HUES64 (cell line): Measurements from ENCODE around the gene ZMYND11.

Source experiments
- H3K27ac ChIP-seq: 2 replicates; pipeline ENCODE4 v1.7.0; 2013; ENCODE audit warnings: low read depth, low read length, inconsistent platforms
- H3K27me3 ChIP-seq: 2 replicates; pipeline ENCODE4 v1.6.1; 2013; ENCODE audit warnings: mild to moderate bottlenecking, low read length; ENCODE audit not compliant: insufficient read depth
- H3K36me3 ChIP-seq: 2 replicates; pipeline ENCODE4 v1.6.1; 2013; ENCODE audit warnings: mild to moderate bottlenecking, low read length; ENCODE audit not compliant: insufficient read depth
- H3K4me1 ChIP-seq: 2 replicates; pipeline ENCODE4 v1.6.1; 2013; ENCODE audit warnings: mild to moderate bottlenecking, low read length, moderate library complexity; ENCODE audit not compliant: insufficient read depth
- H3K4me3 ChIP-seq: 2 replicates; pipeline ENCODE4 v1.5.1; 2013; ENCODE audit warnings: mild to moderate bottlenecking, low read length, moderate library complexity
- H3K9ac ChIP-seq: 2 replicates; pipeline ENCODE4 v1.6.1; 2013; ENCODE audit warnings: mild to moderate bottlenecking, low read depth, low read length
- H3K9me3 ChIP-seq: 2 replicates; pipeline ENCODE4 v1.6.1; 2013; ENCODE audit warnings: low read depth, low read length; ENCODE audit not compliant: insufficient read depth
- WGBS: fragments of 150-250, 120-280 bp; methylation state at CpG from one replicate; pipeline ENCODE4 v1.1.7; 2013; ENCODE audit warnings: missing lambda C conversion rate; 5-methylcytosine and 5-hydroxymethylcytosine counted together

ZMYND11 gene

DNA sequence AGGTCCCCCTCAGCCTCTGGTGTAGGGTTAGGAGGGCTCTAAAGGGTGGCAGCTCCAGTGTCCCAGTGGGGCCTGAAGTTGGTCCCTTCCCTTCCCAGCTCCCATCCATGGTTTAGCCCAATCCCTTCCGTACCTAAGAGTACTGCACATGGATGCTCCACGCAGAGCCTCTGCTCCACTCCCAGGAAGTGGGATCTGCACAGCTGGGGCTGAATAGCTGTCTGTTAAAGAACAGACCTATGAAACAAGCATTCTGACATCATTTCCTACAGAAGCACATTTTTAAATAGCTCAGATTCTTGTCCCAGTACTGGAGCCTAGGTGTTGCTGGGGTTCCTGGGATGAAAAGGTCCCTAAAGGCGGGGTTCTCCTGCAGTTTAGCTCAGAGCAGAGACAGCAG lies 135.9 kb downstream of the ZMYND11 start:
- no peaks in the 10 kb centered on the region for H3K27me3 ChIP-seq
- H3K4me1 ChIP-seq: peaks cover 8% of the 10 kb centered on the region
- no peaks in the 10 kb centered on the region for H3K9me3 ChIP-seq
- no peak overlapping the region for H3K4me3 ChIP-seq
- no peak overlapping the region for H3K9ac ChIP-seq
- no peaks in the 10 kb centered on the region for H3K36me3 ChIP-seq
- WGBS: 79% methylated on average over 3 of the region's 3 CpGs
- H3K27ac ChIP-seq: no peak overlapping the region

DNA sequence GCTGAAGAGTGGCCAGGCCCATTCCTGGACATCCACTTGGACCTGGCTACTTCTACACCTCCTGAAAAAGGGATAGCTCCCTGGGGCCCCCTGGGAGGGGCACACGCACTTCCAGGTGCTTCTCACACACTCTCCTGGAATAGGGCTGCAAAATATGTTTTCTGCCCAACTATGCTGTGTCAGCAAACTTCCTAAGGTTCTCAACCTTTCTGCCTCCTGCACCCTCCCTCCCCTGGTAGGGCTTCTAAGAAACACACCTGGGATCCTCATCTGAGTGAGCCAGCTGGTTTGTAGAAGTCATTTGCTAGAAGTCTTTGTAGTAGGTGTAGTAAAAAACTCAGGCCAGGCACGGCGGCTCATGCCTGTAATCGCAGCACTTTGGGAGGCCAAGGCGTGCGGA lies 136.5 kb downstream of the ZMYND11 start:
- no peaks in the 10 kb centered on the region for H3K9me3 ChIP-seq
- 96% methylated on average over 6 of the region's 6 CpGs for WGBS

DNA sequence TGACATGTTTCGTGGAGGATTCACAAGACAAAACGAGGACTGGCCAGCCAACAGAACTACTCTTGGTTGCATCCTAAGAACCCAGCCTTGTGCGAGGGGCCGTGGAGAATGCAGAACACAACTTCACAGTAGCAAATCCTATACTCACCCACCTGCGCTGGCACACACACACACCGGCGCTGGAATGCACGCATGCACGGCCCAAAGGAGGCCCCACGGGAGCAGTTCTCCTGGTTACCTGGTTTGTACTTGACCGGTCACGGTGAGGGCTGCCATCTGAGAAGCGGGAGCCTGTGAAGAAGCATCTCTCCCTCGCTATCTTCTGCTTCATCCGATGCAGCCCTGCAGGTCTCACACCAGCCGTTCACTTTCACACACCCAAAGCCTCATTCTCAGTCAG lies 137.8 kb downstream of the ZMYND11 start:
- 97% methylated on average over 16 of the region's 16 CpGs for WGBS
- H3K4me1 ChIP-seq: peaks cover 8% of the 10 kb centered on the region
- H3K36me3 ChIP-seq: no peaks in the 10 kb centered on the region
- H3K27me3 ChIP-seq: no peaks in the 10 kb centered on the region
- no peaks in the 10 kb centered on the region for H3K9me3 ChIP-seq
- H3K9ac ChIP-seq: no peak overlapping the region
- no peak overlapping the region for H3K27ac ChIP-seq
- H3K4me3 ChIP-seq: no peak overlapping the region

More for the DNA sequence above, 136.5 kb downstream of the ZMYND11 start:
- H3K4me3 ChIP-seq: no peak overlapping the region
- H3K27me3 ChIP-seq: no peaks in the 10 kb centered on the region
- no peak overlapping the region for H3K27ac ChIP-seq
- H3K36me3 ChIP-seq: no peaks in the 10 kb centered on the region
- H3K9ac ChIP-seq: no peak overlapping the region
- H3K4me1 ChIP-seq: peaks cover 8% of the 10 kb centered on the region

DNA sequence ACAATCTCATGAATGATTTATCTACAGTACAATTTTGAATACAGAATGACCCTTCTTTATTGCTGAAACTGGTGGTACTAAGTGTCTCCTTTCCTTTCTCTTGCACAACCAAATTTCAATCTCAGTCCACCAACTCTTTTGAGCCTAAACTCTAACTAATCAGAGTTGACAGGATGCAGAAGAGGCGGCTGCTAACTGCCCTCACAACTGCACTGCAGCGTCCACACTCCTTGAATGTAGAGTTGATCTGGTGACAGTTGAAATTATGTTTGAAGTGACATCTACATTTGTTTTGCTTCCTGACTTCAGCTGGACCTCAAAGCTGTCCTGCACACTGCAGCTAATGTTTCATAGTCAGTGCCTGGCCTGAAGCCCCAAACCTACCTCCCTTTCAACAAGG lies 139.6 kb downstream of the ZMYND11 start:
- H3K9me3 ChIP-seq: no peaks in the 10 kb centered on the region
- no peaks in the 10 kb centered on the region for H3K27me3 ChIP-seq
- no peaks in the 10 kb centered on the region for H3K4me1 ChIP-seq
- H3K27ac ChIP-seq: no peak overlapping the region
- 100% methylated on average over 2 of the region's 2 CpGs for WGBS
- H3K36me3 ChIP-seq: no peaks in the 10 kb centered on the region
- no peak overlapping the region for H3K9ac ChIP-seq
- H3K4me3 ChIP-seq: no peak overlapping the region

DNA sequence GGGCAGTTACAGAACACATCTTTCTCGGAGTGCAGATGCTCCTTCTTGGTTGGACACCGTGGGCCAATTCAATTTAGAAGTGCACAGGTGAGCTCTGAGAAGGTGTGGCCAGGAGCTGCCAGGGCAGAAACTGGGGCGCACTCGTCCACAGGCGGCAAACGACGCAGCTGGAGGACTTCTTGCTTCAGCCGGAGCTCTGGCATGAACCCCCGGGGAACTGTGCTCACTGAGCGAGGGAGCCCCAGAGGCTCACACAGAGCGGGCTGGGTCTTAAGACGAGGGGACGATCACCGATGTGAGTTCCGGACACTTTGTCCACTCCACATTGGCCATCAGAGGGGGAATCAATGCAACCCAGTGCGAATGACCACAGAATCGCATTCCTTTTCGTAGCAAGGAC lies 140.4 kb downstream of the ZMYND11 start:
- Histone ChIP-seq H3K36me3 (peaks cover 4% of the 10 kb centered on the region; the same call in 1 of the 2 replicates), H3K27me3 (no peaks in the 10 kb centered on the region), H3K4me1 (no peaks in the 10 kb centered on the region), H3K9me3 (no peaks in the 10 kb centered on the region), H3K4me3 (no peak overlapping the region), H3K27ac (no peak overlapping the region), H3K9ac (no peak overlapping the region)
- 95% methylated on average over 18 of the region's 18 CpGs for WGBS

DNA sequence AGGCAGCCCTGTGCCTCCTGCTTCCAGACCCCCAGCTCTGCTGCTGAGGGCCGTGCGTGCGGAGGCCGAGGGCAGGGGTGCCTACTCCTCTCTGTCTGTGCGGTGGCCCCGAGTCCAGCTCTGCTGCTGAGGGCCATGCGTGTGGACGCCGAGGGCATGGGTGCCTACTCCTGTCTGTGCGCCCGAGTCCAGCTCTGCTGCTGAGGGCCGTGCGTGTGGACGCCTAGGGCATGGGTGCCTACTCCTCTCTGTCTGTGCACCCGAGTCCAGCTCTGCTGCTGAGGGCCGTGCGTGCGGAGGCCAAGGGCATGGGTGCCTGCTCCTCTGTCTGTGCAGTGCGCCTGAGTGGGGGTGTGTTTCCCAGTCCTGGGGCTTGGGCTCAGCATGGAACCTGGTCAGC lies 142.7 kb downstream of the ZMYND11 start:
- Histone ChIP-seq H3K9me3 (no peaks in the 10 kb centered on the region), H3K4me3 (no peak overlapping the region), H3K36me3 (peaks cover 8% of the 10 kb centered on the region; the same call in 1 of the 2 replicates), H3K27ac (no peak overlapping the region), H3K4me1 (no peaks in the 10 kb centered on the region), H3K27me3 (no peaks in the 10 kb centered on the region), H3K9ac (no peak overlapping the region)
- WGBS: 96% methylated on average over 19 of the region's 19 CpGs

DNA sequence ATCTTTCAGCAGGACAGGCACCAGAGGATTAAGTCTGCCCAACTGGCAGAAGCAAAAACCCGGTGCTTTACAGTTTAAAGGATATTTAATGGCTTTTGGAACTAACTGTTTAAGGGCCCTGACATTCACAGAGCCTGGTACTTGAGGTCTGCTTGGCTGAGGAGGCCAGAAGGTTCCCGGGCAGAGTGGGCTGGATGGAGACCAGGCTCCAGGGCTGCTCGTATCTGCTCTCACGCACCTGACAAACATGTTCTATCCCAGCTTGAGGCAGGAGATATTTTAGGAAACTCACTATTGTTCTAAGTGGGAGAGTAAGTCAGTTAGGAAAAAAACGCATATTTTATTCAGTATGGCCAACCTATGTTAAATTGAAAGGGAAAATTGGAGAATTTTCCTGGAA lies 143.5 kb downstream of the ZMYND11 start:
- Histone ChIP-seq H3K9me3 (no peaks in the 10 kb centered on the region), H3K36me3 (peaks cover 8% of the 10 kb centered on the region; the same call in 1 of the 2 replicates), H3K9ac (no peak overlapping the region), H3K27ac (no peak overlapping the region), H3K27me3 (no peaks in the 10 kb centered on the region), H3K4me1 (no peaks in the 10 kb centered on the region), H3K4me3 (no peak overlapping the region)
- 98% methylated on average over 5 of the region's 5 CpGs for WGBS

DNA sequence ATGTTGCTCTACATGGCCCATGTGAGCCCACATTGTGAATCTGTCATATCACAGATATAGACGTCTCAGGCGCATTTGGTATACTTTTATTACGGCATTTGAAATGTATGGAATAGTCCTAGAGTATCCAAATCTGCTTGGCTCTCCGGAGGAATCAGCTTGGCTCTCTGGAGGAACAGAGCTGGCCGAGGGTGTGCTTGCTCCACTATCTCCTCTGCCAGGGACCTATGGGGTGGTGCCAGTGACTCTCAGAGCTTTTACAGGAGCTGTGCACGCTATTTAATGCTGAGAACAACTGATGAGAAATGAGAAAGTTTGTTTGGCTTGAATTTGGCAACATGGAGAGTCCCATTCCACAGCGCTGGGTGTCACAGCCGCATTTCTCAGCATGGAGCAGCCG lies 144.0 kb downstream of the ZMYND11 start:
- WGBS: 96% methylated on average over 9 of the region's 9 CpGs
- no peak overlapping the region for H3K4me3 ChIP-seq
- no peak overlapping the region for H3K27ac ChIP-seq
- peaks cover 8% of the 10 kb centered on the region; the same call in 1 of the 2 replicates for H3K36me3 ChIP-seq
- H3K27me3 ChIP-seq: no peaks in the 10 kb centered on the region
- H3K9ac ChIP-seq: no peak overlapping the region
- H3K4me1 ChIP-seq: no peaks in the 10 kb centered on the region
- H3K9me3 ChIP-seq: no peaks in the 10 kb centered on the region

DNA sequence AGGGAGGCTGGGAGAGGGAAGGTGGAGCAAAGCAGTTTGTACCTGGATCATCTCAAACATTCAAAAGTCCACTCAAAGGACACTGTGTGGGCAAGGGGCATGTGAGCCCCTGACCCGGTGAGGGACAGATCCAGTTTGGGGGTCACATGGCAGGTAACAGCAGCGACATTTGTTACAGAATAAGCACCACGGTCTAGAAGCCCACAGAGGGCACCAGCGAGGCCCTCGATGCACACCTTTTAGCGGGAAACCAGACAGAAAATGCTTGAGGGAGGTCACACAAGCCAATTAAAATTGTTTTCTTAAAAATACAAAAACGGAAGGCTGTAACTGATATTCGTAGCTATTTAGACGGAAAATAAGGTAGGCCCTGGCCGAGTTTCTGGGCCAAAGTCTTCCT lies 144.4 kb downstream of the ZMYND11 start:
- 87% methylated on average over 10 of the region's 10 CpGs for WGBS
- no peaks in the 10 kb centered on the region for H3K4me1 ChIP-seq
- no peak overlapping the region for H3K9ac ChIP-seq
- H3K9me3 ChIP-seq: no peaks in the 10 kb centered on the region
- H3K36me3 ChIP-seq: peaks cover 8% of the 10 kb centered on the region; the same call in 1 of the 2 replicates
- no peak overlapping the region for H3K4me3 ChIP-seq
- H3K27ac ChIP-seq: no peak overlapping the region
- H3K27me3 ChIP-seq: no peaks in the 10 kb centered on the region

DNA sequence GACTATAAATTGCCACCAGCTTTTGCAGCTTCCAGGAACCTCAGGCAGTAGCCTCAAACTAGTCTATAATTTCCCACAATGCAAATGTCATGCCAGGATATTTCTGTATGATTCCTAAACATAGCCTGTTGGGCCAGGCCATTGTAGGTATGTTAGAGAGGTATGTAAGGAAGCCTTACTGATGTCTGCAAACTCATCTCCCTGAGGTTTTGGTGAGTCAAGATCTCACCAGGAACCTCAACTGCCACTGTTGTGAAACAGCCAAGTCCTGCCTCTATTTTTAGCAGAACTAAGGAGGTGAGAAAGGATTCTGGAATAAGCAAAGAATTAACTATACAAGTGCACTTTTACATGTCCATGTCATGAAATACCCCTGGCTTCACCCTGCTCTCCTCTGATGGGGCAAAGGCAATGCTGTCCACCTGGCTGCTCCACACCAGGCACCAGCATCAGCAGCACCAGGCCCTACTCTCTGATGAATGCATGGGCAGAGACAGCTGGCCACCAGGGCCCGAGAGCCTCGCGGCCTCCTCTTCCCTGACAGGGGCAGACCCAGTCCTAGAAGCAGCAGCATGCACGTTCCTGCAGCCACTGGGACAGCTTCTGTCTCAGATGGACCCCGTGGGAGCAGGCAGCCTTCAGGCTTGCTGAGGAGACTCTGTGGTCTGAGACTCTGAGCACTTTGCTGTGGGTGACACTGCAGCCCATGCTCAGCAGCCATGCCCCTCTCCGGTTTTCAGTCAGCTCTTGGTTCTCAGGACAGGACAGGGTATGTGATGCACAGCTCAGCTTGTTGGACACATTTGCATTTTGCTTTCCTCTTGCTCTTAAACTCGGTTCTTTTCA lies 147.3 kb downstream of the ZMYND11 start:
- no peak overlapping the region for H3K4me3 ChIP-seq

DNA sequence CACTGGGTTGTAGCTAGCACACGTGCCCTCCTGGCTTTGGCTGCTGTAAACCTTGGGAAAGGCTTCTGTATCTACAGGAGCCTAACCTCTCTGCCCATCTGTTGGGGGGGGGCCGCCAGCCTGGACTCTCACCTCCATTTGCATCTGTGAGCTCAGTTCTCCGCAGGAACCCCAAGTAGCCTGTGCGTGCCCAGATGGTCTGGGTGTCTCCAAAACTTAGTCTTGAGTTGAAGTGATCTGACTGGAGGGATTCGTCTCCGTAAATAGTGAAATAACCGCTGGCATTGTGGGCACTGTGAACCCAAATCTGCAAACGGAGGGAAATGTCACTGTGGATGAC lies 147.9 kb downstream of the ZMYND11 start:
- Histone ChIP-seq H3K4me3 (no peak overlapping the region), H3K4me1 (no peaks in the 10 kb centered on the region), H3K27me3 (no peaks in the 10 kb centered on the region), H3K36me3 (peaks cover 8% of the 10 kb centered on the region; the same call in 1 of the 2 replicates), H3K9ac (no peak overlapping the region), H3K9me3 (no peaks in the 10 kb centered on the region), H3K27ac (no peak overlapping the region)
- 81% methylated on average over 8 of the region's 8 CpGs for WGBS

More for the DNA sequence above, 147.3 kb downstream of the ZMYND11 start:
- Histone ChIP-seq H3K27ac (no peak overlapping the region), H3K4me1 (no peaks in the 10 kb centered on the region), H3K27me3 (no peaks in the 10 kb centered on the region), H3K9me3 (no peaks in the 10 kb centered on the region), H3K36me3 (peaks cover 8% of the 10 kb centered on the region; the same call in 1 of the 2 replicates), H3K9ac (no peak overlapping the region)
- WGBS: 85% methylated on average over 7 of the region's 7 CpGs
